Measurements from ENCODE around the gene FHAD1. TPM values are rescaled to one million over a fixed set of nuclear protein-coding genes. Genes with fewer than 3 reads are reported as not detected.
"Not testable (repeated sequence)": the region's sequence is repeated elsewhere in the genome, so short reads cannot be mapped to it uniquely, and the experiment has no call there.

FHAD1 gene
- total RNA-seq, 4 donors from 2014 or later = under 0.01 to 0.26 (median 0.06) TPM; not detected in 1

- no peaks in the 10 kb centered on the region for H3K27me3 ChIP-seq
- TF ChIP-seq CTCF (IDR thresholded peaks at IDR 0.05) (no peak), POLR2A (IDR thresholded peaks at IDR 0.05; ENCODE audit: low read depth) (no peak), POLR2AphosphoS5 (IDR thresholded peaks at IDR 0.05) (no peak), EP300 (IDR thresholded peaks at IDR 0.05) (no peak)
- intact Hi-C loops (cut with DNase I) = no loop called here
- H3K27ac ChIP-seq (replicated peaks in 1 of 4) = no peak overlapping the region
- H3K4me1 ChIP-seq = peaks cover 0 to 14% (median 6%) of the 10 kb centered on the region in 4 donors
- WGBS = 95% methylated on average over 14 of the region's 15 CpGs
- no peak overlapping the region for H3K4me3 ChIP-seq
- no peak for DNase-seq (ENCODE audit: extremely low spot score)
- no peaks in the 10 kb centered on the region for H3K9me3 ChIP-seq
- H3K36me3 ChIP-seq = no peaks in the 10 kb centered on the region
Measured at GRCh38 chr1:15388201-15388880, 141.3 kb downstream of the FHAD1 start.

- H3K4me1 ChIP-seq; H3K9me3 ChIP-seq; H3K27ac ChIP-seq (replicated peaks in 1 of 4); H3K36me3 ChIP-seq; DNase-seq (ENCODE audit: extremely low spot score); H3K4me3 ChIP-seq; intact Hi-C loops (cut with DNase I); H3K27me3 ChIP-seq: not testable (repeated sequence)
- 83% methylated on average over 8 of the region's 8 CpGs for WGBS
Measured at GRCh38 chr1:15389828-15390227, 142.8 kb downstream of the FHAD1 start.

- Histone ChIP-seq H3K27ac (replicated peaks in 1 of 4) (no peak overlapping the region), H3K36me3 (no peaks in the 10 kb centered on the region), H3K4me1 (peaks cover 0 to 8% (median 6%) of the 10 kb centered on the region in 4 donors), H3K27me3 (no peaks in the 10 kb centered on the region), H3K4me3 (no peak overlapping the region), H3K9me3 (no peaks in the 10 kb centered on the region)
- WGBS = 97% methylated on average over 8 of the region's 8 CpGs
- TF ChIP-seq POLR2A (IDR thresholded peaks at IDR 0.05; ENCODE audit: low read depth) (no peak), CTCF (IDR thresholded peaks at IDR 0.05) (no peak), EP300 (IDR thresholded peaks at IDR 0.05) (no peak), POLR2AphosphoS5 (IDR thresholded peaks at IDR 0.05) (no peak)
- no peak for DNase-seq (ENCODE audit: extremely low spot score)
- intact Hi-C loops (cut with DNase I) = no loop called here
Measured at GRCh38 chr1:15390667-15391066, 143.6 kb downstream of the FHAD1 start.

- TF ChIP-seq EP300 (IDR thresholded peaks at IDR 0.05) = no peak
- Histone ChIP-seq H3K9me3 (no peaks in the 10 kb centered on the region), H3K27ac (replicated peaks in 1 of 4) (no peak overlapping the region), H3K36me3 (no peaks in the 10 kb centered on the region), H3K4me3 (no peak overlapping the region), H3K27me3 (no peaks in the 10 kb centered on the region), H3K4me1 (peaks cover 0 to 3% (median under 1%) of the 10 kb centered on the region in 4 donors)
- DNase-seq (ENCODE audit: extremely low spot score) = no peak
- intact Hi-C loops (cut with DNase I) = no loop called here
- 93% methylated on average over 4 of the region's 4 CpGs for WGBS
Measured at GRCh38 chr1:15391366-15391765, 144.3 kb downstream of the FHAD1 start.

- Histone ChIP-seq H3K36me3 (no peaks in the 10 kb centered on the region), H3K27ac (replicated peaks in 1 of 4) (no peak overlapping the region), H3K9me3 (no peaks in the 10 kb centered on the region), H3K27me3 (no peaks in the 10 kb centered on the region), H3K4me1 (no peaks in the 10 kb centered on the region), H3K4me3 (no peak overlapping the region)
- DNase-seq (ENCODE audit: extremely low spot score) = no peak
- intact Hi-C loops (cut with DNase I) = no loop called here
- TF ChIP-seq EP300 (IDR thresholded peaks at IDR 0.05) (no peak), POLR2A (IDR thresholded peaks at IDR 0.05; ENCODE audit: low read depth) (no peak), POLR2AphosphoS5 (IDR thresholded peaks at IDR 0.05) (no peak), CTCF (IDR thresholded peaks at IDR 0.05) (no peak)
- 86% methylated on average over 9 of the region's 9 CpGs for WGBS
Measured at GRCh38 chr1:15393475-15394257, 146.6 kb downstream of the FHAD1 start.

Measured in esophagus muscularis mucosa (tissue), 4 donors.